GM20431 (cell line): ENCODE results near the gene ARMS2.

Experiments
- in situ Hi-C: fragments of 300-500 bp; cut with MseI, MboI; formaldehyde crosslinking; loops from one replicate; pipeline ENCODE4 v1.15.0; 2020; ENCODE audit warnings: low sequenced_read_pairs; ENCODE audit not compliant: unreplicated experiment

Gene ARMS2

GRCh38 chr10:122454603-122455080, at the start of gene ARMS2:
Gene ARMS2 (plus strand): TSS chr10:122454653. CDS start chr10:122454728, 75 bp downstream.
- in situ Hi-C loops: no loop called here

- in situ Hi-C loops: no loop called here
These were observed 46.9 kb upstream of the ARMS2 start for GRCh38 chr10:122407375-122408125.

- in situ Hi-C loops: no loop called here
These were observed 41.1 kb upstream of the ARMS2 start for GRCh38 chr10:122413327-122413726.

- in situ Hi-C loops: no loop called here
These were observed 36.8 kb upstream of the ARMS2 start for GRCh38 chr10:122417667-122418066.

GRCh38 chr10:122419016-122419415, 35.4 kb upstream of the ARMS2 start:
- in situ Hi-C loops: no loop called here

- in situ Hi-C loops: no loop called here
These were observed 34.4 kb upstream of the ARMS2 start for GRCh38 chr10:122419876-122420623.

- in situ Hi-C loops: no loop called here
These were observed 33.8 kb upstream of the ARMS2 start for GRCh38 chr10:122420624-122421007.

GRCh38 chr10:122421054-122421625, 33.3 kb upstream of the ARMS2 start:
- in situ Hi-C loops: no loop called here

GRCh38 chr10:122421742-122422141, 32.7 kb upstream of the ARMS2 start:
- in situ Hi-C loops: no loop called here

- in situ Hi-C loops: no loop called here
These were observed 32.0 kb upstream of the ARMS2 start for GRCh38 chr10:122422266-122422989.

GRCh38 chr10:122424059-122424458, 30.4 kb upstream of the ARMS2 start:
- in situ Hi-C loops: no loop called here

- in situ Hi-C loops: loop anchor here (25.0 kb wide), 1 partner anchor 90 kb away; no protein-coding TSS in a partner anchor
These were observed 27.6 kb upstream of the ARMS2 start for GRCh38 chr10:122426829-122427228.

GRCh38 chr10:122427280-122427679, 27.2 kb upstream of the ARMS2 start:
- in situ Hi-C loops: loop anchor here (25.0 kb wide), 1 partner anchor 90 kb away; no protein-coding TSS in a partner anchor

GRCh38 chr10:122435212-122435827, 19.1 kb upstream of the ARMS2 start:
- in situ Hi-C loops: loop anchor here (25.0 kb wide), 1 partner anchor 98 kb away; no protein-coding TSS in a partner anchor

- in situ Hi-C loops: loop anchor here (25.0 kb wide), 1 partner anchor 105 kb away; no protein-coding TSS in a partner anchor
These were observed 12.5 kb upstream of the ARMS2 start for GRCh38 chr10:122441961-122442360.

GRCh38 chr10:122445469-122445868, 9.0 kb upstream of the ARMS2 start:
- in situ Hi-C loops: loop anchor here (25.0 kb wide), 1 partner anchor 108 kb away; no protein-coding TSS in a partner anchor

GRCh38 chr10:122445904-122446303, 8.5 kb upstream of the ARMS2 start:
- in situ Hi-C loops: loop anchor here (25.0 kb wide), 1 partner anchor 109 kb away; no protein-coding TSS in a partner anchor

- in situ Hi-C loops: loop anchor here (25.0 kb wide), 1 partner anchor 110 kb away; no protein-coding TSS in a partner anchor
These were observed 7.6 kb upstream of the ARMS2 start for GRCh38 chr10:122446668-122447423.

- in situ Hi-C loops: loop anchor here (25.0 kb wide), 1 partner anchor 111 kb away; no protein-coding TSS in a partner anchor
These were observed 5.9 kb upstream of the ARMS2 start for GRCh38 chr10:122448600-122448999.
